GM12874 (cell line): Measurements from ENCODE around the gene FXYD6.

Experiments
- TF ChIP-seq, protein P1 (sequence below): IDR thresholded peaks from 2 replicates; pipeline ENCODE4 v1.5.1; 2011; ENCODE audit warnings: low read depth, mild to moderate bottlenecking, control low read depth, low read length, moderate library complexity; ENCODE audit not compliant: insufficient read depth

FXYD6 gene

DNA sequence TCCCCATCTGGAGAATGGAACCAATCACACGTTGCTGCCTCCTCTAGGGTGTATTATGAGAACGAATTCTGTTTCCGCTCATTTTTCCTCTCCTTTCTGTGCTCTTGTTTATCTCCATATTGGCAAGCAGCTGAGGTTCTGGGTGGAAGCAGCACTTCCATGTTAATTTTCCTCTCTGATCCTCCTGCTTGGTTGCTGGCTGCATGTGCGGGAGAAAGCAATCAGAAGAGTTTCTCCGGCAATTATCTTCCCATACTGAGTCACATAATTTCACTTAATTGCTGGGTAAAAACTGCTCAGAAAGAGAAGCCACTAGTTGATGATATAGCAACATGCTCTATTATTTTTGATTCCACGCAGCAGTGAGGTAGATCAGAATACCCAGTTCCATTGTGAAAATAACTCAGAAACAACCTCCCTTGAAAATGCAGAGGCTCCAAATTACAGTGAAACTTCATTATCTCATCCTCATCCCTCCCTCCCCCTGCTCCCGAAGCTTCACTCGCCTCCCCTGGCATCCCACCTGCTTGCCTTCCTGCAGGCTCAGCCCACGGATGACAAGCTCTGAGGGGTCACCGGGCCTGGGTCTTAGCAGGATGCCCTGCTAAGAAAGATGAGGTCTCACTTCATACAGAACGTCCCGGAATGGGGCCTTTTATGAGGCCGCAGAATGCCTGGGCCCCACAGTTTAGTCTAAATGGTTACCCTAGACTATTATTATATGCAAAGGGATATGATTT lies 20.4 kb downstream of the FXYD6 start:
- TF ChIP-seq, protein P1, sequence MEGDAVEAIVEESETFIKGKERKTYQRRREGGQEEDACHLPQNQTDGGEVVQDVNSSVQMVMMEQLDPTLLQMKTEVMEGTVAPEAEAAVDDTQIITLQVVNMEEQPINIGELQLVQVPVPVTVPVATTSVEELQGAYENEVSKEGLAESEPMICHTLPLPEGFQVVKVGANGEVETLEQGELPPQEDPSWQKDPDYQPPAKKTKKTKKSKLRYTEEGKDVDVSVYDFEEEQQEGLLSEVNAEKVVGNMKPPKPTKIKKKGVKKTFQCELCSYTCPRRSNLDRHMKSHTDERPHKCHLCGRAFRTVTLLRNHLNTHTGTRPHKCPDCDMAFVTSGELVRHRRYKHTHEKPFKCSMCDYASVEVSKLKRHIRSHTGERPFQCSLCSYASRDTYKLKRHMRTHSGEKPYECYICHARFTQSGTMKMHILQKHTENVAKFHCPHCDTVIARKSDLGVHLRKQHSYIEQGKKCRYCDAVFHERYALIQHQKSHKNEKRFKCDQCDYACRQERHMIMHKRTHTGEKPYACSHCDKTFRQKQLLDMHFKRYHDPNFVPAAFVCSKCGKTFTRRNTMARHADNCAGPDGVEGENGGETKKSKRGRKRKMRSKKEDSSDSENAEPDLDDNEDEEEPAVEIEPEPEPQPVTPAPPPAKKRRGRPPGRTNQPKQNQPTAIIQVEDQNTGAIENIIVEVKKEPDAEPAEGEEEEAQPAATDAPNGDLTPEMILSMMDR, result no peak

DNA sequence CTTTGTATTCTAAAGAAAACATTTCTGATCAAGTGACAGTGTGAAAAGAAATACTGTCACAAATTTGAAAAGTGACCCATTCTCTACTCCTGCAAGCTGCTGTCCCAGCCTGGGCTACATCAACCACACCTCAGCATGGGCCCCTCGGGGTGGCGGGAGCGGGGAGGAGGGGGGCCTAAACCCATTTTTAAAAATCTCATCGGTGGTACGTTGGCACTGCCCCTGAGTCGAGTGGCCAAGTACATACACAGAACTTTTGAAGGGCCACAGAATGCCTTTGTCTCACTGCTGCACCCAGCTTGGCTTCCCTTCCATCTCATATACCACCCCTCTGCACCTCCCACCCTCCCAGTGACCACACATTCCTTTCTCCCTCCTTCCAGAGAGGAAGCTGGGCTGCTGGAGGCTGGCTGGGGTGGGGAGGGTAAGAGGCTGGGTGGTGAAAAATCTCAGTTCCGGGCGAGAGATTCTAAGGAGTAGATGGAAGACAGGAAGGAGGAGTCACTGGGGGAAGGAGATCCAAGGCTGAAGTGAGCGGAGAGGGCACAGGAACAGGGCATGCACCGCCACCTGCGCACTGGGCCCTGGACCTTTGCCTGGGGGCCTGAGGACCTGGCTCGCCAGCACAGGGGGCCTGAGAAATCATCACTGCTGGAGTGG lies 21.1 kb downstream of the FXYD6 start:
- TF ChIP-seq, protein P1, result no peak

- TF ChIP-seq, protein P1, result no peak
Measured at GRCh38 chr11:117852309-117852708, 24.1 kb downstream of the FXYD6 start.

DNA sequence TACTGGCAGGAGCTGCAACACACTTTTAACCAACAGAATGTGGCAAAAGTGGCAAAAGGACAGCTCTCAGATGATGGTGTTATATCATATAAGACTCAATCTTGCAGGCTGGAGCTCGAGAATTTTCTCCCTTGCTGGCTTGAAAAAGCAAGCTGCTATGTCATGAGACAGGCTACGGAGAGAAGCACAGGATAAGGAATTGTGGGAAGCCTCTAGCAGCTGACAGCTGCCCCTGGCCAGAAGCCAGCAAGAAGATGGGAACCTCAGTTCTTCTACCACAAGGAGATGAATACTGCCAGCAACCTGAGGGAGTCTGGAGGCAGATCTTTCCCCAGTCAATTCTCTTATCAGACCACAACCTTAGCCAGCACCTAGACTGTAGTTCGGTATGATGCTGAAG lies 24.6 kb downstream of the FXYD6 start:
- TF ChIP-seq, protein P1, result no peak

DNA sequence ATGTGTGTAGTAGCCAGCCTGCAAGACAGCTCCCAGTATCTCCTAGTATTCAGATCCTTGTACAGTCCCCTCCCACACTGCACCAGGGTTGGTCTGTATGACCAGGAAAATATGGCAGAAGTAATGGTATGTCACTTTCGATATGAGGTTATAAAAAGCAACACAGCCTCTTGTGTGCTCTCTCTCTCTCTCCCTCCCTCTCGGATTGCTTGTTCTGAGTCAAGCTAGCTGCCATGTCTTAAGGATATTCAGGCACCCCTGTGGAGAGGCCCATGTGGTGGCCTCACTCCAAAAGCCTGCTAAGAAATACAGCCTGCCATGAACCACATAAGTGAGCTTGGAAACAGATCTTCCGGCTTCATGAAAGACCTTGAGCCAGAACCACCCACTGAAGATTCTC lies 25.4 kb downstream of the FXYD6 start:
- TF ChIP-seq, protein P1, result no peak

- TF ChIP-seq, protein P1, result no peak
Measured at GRCh38 chr11:117849781-117850414, 26.6 kb downstream of the FXYD6 start.

DNA sequence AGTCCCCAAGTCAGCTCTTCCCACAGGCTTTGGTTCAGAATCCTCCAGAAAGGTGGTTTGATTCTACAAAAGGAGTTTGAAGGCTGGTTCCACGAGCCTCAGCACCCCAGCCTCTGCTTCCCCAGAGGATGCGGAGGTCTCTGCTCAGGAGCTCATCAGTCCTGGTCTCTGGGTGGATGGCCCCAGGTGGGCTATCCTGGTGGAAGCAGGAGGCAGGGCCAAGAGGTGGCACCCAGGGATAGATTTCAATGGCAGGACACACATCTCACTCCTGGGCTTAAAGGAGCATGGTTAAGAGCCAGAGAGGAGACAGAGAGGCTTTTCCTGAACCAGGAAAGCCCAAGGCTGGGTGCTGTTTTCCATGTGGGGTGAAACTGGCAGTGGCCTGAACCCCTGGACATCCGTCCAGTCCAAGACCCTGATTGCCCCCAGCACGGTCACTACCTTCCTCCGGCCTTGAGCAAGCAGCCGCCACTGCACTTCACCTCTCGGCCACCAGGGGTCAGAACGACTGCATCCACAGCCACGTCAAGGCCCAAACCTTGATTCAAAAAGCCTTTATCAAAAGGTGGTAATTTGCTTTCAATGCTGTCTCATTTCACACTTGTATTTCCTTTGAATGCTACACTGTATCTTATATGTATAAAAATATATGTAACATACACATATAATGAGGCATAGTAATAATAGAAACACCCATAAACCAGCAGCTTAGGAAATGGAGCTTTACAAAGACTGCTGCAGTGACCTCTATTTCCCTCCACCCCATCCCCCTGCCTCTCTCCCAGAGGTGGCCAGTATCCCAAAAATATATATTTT lies 32.6 kb downstream of the FXYD6 start:
- TF ChIP-seq, protein P1, result peak; percentile 96
